Hematopoietic multipotent progenitor cell (in vitro differentiated cells): ENCODE data around the gene GGTLC2. TPM values are rescaled to one million over a fixed set of nuclear protein-coding genes. Genes with fewer than 3 reads are reported as not detected.

Experiments used
- DNase-seq, 3 donors: peaks; one replicate each; pipeline ENCODE4 v3.0.0-alpha.2; 2011 to 2015; ENCODE audit warnings: low read depth in 2 of 3, low spot score in 2 of 3
- small RNA-seq: library from RNA; depleted of rRNA; stranded (forward); fragments of <200 nt; gene quantifications from one replicate; pipeline ENCODE3, GENCODE V24; 2012
- total RNA-seq: library from RNA; depleted of rRNA; stranded (reverse); fragments of >200 nt; gene quantifications from one replicate; pipeline ENCODE4 v1.2.3, GENCODE V29; 2012

GGTLC2 gene
- total RNA-seq, 1 donor = not detected

GRCh38 chr22:22687638-22688500 is 43.5 kb downstream of the GGTLC2 start:
- peak in 2 of 3 donors; percentile 21 to 59 for DNase-seq

DNA sequence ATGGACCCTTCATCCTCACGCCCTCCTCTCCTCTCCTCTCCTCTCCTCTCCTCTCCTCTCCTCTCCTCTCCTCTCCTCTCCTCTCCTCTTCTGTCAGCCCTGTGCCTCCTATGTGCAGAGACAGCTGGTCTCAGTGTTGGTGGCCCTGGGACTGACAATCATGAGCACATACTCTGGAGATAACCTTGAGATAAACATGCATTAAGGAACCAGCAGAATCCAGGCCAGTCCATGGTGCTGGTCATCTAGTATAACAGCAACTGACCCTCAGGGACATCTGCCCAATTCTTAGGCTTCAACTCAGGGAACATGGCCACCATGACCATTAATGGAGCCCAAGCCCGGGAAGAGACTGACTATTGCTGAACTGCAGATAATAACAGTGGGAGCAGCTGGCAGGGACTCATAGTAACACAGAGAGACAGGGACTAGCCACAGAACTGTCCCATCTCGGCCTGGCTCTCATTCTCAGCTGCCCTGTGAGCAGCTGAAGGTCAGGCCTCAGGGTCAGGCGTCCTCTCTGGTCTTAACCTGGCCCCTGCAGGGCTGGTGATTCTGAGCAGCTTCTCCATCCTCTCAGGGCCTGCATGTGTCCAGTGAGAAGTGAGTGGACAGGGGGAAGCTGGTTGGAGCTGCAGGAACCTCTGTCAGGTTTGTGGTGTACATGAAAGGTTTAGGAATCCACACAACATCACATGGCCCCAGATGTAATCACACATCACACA is 45.4 kb downstream of the GGTLC2 start:
- DNase-seq = no peak

DNA sequence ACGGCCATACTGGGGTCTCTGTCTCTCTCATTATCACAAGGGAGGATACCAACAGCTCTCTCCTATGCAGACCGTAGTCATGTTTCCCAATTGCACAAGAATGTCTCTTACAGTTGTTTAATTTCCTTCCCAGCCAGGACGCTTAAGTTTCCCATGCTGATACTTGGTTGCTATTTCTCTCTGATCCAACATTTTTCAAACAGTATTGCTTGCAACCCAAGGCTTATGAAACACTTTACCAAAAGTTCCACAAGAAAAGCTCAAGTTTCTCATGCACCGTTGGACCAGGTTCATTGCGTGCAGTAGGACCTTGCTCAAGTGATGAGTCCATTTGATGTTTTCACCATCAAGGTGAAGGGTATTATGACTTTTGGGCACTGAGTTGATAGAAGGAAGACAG is 46.6 kb downstream of the GGTLC2 start:
- no peak for DNase-seq

GRCh38 chr22:22691716-22692701 is 47.6 kb downstream of the GGTLC2 start:
- no peak for DNase-seq

- peak in 2 of 3 donors; percentile 26 to 37 for DNase-seq
Measured at GRCh38 chr22:22692707-22693530, 48.5 kb downstream of the GGTLC2 start.

DNA sequence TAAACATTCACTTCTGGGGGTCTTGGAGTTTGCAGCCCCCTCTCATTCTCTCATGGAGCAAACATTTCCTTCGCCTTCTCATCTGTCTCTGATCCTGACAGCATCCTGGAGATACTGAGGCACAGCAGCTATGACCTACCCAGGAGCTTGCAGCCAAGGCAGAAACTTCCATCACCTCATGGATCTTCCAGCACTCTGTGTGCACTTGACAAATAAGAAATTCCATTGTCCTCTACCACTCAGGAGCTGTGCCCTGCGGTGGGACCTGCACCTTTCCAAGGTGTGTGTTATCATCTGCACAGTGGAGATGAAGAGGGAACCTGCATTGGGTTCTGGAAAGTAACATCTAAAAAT is 49.1 kb downstream of the GGTLC2 start:
- no peak for DNase-seq

DNA sequence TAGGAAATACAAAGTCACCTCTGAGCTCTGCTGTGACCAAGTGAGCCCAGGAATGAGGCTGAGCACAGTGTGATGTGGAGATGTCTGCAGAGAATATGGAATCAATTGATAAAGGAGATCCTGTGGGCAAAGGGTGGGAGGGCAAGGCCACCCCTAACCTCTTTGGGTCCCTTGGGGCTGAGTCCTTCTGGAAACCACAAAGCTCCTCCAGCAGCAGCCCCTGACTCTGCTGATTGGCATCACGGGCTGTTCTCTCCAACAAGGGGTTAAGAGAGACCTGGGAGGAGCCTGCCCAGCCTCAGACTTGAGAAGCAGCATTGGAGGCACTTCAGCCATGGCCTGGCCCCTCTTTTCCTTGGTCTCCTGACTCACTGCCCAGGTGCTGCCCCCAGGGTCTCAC is 49.7 kb downstream of the GGTLC2 start:
- DNase-seq = no peak

GRCh38 chr22:22696104-22696503 is 51.7 kb downstream of the GGTLC2 start:
- DNase-seq = no peak

Small RNAs within 50 kb of the gene (small RNA-seq; reads per million reads assigned to genes)
- not detected for gene AC244250.2
- gene IGLV3-29 = not detected
- gene IGLVVI-25-1 = not detected

Other genes with a start within 250 kb of the GGTLC2 start
- gene ZNF280B, start 135.9 kb upstream of the GGTLC2 start, total RNA-seq = 0.81 TPM
- not detected for gene ZNF280A, start 124.3 kb upstream of the GGTLC2 start, total RNA-seq
- gene PRAME, start 85.3 kb upstream of the GGTLC2 start, total RNA-seq = under 0.01 TPM
- gene IGLL5, start 243.2 kb downstream of the GGTLC2 start, total RNA-seq = 0.54 TPM